ENCODE data around the gene GPI.

- TF ChIP-seq CTCF (IDR thresholded peaks at IDR 0.05) = no peak
- TF ChIP-seq POLR2A (IDR thresholded peaks at IDR 0.05) = no peak
Observed at GRCh38 chr19:34359954-34360315, 5.1 kb upstream of the GPI start.
